Right hindlimb (tissue), 1 donor: ENCODE data around the gene KIF11.
A peak's percentile ranks its signal among the peaks of the same experiment; 100 is the strongest.

Experiments
- DNase-seq: peaks from one replicate; pipeline ENCODE4 v3.0.0-alpha.2; 2018

KIF11 gene

GRCh38 chr10:92688573-92688926, 95.6 kb downstream of the KIF11 start:
- no peak for DNase-seq

- peak; percentile 54 for DNase-seq
Measured at GRCh38 chr10:92688927-92689662, 96.2 kb downstream of the KIF11 start.

- peak; percentile 44 for DNase-seq
Measured at GRCh38 chr10:92689663-92690210, 96.8 kb downstream of the KIF11 start, which contains the start of gene HHEX. Gene HHEX, plus strand, starts transcription at chr10:92689955. Its CDS starts 32 bp downstream, at chr10:92689987.

- peak; percentile 65 for DNase-seq
Measured at GRCh38 chr10:92690211-92690914, 97.4 kb downstream of the KIF11 start.

- DNase-seq = no peak
Measured at GRCh38 chr10:92690915-92691590, 98.1 kb downstream of the KIF11 start.

- peak; percentile 34 for DNase-seq
Measured at GRCh38 chr10:92691591-92692079, 98.7 kb downstream of the KIF11 start.

GRCh38 chr10:92692080-92692671, 99.2 kb downstream of the KIF11 start:
- peak; percentile 24 for DNase-seq

GRCh38 chr10:92692697-92693533, 100.0 kb downstream of the KIF11 start:
- no peak for DNase-seq

- DNase-seq = no peak
Measured at GRCh38 chr10:92693534-92693893, 100.6 kb downstream of the KIF11 start.

- DNase-seq = no peak
Measured at GRCh38 chr10:92695679-92696605, 103.0 kb downstream of the KIF11 start.

GRCh38 chr10:92696606-92697383, 103.9 kb downstream of the KIF11 start:
- DNase-seq = no peak

GRCh38 chr10:92697663-92698511, 105.0 kb downstream of the KIF11 start:
- DNase-seq = no peak

- DNase-seq = no peak
Measured at GRCh38 chr10:92699193-92699517, 106.2 kb downstream of the KIF11 start.

GRCh38 chr10:92699518-92700381, 106.8 kb downstream of the KIF11 start:
- DNase-seq = peak; percentile 50

GRCh38 chr10:92702301-92702916, 109.5 kb downstream of the KIF11 start:
- no peak for DNase-seq
